GM21717 (cell line): ENCODE data around the gene ADPRHL1.
"Not testable (repeated sequence)": the region's sequence is repeated elsewhere in the genome, so short reads cannot be mapped to it uniquely, and the experiment has no call there.

Source experiments
- ATAC-seq: cut with Tn5 transposase; IDR thresholded peaks from one replicate; pipeline ENCODE4 v1.9.1; 2021; ENCODE audit warnings: mild to moderate bottlenecking, moderate library complexity; ENCODE audit not compliant: unreplicated experiment

ADPRHL1 gene

DNA sequence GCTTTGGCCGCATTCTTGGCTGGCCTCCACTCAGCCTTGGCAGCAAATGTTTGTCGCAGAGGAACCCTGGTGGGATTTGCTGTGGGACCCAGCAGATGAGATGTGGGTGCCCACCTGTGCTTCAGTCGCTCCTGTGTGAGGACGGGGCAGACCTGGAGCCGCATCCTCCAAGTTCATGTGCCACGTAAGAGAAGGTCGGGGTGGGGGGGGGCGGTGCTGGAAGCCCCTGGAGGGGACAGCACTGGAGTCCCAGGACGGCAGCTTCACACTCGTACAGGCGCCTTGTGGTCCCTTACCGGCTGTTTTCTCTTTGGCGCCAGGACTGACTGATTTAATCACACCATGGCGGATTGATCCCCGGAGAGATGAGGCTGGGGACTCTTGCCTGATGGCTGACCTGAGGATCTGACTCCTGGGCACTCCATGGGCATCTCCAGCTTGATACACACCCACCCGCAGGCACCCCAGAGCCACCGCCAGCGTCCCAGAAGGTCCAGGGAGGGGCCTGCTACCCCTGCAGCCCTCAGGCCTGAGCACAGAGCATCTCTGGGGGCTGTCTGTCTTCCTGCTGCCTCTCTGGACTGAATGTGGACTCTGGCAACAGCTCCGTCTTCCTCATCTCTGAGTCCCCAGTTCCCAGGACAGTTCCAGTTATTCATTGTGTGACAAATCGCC is 79.3 kb downstream of the ADPRHL1 start:
- no peak for ATAC-seq

- not testable (repeated sequence) for ATAC-seq
Measured at GRCh38 chr13:113371701-113372100, 81.6 kb downstream of the ADPRHL1 start.

- no peak for ATAC-seq
Measured at GRCh38 chr13:113371061-113371460, 82.2 kb downstream of the ADPRHL1 start.

GRCh38 chr13:113369881-113370280 is 83.4 kb downstream of the ADPRHL1 start:
- no peak for ATAC-seq

DNA sequence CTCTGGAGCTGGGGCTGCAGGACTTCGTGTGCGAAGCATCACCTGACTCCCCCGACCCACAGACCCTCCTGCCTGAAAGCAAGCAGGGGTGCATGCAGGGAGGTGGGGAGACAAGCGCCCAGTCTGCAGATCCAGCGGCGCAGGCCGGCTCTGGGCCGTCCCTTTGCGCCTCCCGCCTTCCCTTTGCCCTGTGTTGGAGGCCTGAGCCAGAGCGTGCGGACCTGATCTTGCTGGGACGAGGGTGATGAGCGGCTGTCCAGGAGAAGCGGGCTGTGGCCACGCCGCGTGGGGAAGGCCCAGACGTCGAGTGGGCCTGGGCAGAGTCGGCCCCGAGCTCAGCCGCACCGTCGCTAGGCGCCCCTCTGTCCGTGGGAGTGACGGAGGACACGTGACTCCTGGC is 84.1 kb downstream of the ADPRHL1 start:
- no peak for ATAC-seq

- not testable (repeated sequence) for ATAC-seq
Measured at GRCh38 chr13:113368353-113368752, 84.9 kb downstream of the ADPRHL1 start.

- ATAC-seq: no peak
Measured at GRCh38 chr13:113367771-113368170, 85.5 kb downstream of the ADPRHL1 start.

- ATAC-seq: no peak
Measured at GRCh38 chr13:113367020-113367560, 86.2 kb downstream of the ADPRHL1 start.

- ATAC-seq: no peak
Measured at GRCh38 chr13:113365971-113366588, 87.2 kb downstream of the ADPRHL1 start.

GRCh38 chr13:113365583-113365970 is 87.7 kb downstream of the ADPRHL1 start:
- ATAC-seq: no peak

DNA sequence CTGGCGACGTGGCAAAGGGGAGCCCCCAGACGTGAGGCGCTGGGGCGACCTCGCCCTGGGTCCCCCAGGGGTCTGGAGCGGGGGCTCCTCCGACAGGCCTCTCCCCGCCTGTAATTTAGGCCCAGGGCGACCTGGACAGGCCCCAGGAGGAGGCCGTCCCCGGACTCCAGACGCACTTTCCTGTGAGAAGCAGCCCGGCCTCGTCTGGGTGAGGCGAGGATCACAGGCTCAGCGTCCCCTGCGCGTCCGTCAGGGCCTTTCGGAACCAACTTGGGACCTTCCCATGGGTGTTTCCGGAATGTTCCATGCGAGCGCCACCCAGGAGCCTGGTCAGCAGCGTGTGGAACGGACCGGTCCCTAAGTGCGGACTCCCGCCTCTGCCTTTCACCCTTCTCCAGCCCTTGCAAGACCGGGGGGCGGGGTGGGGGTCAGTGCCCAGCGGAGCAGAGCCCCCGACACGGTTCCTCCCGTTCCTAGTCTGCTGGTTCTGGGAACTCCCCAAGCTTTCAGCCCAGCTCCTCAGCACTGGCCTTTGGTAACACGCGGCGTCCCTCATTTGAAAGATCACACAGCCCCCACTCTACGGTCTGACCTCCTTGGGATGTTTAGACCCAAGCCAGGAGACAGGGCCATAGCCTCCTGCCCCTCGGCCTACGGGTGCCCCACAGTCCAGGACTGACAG is 88.2 kb downstream of the ADPRHL1 start:
- no peak for ATAC-seq

GRCh38 chr13:113364311-113364889 is 88.9 kb downstream of the ADPRHL1 start:
- ATAC-seq: no peak

GRCh38 chr13:113361406-113361805 is 91.9 kb downstream of the ADPRHL1 start:
- ATAC-seq: no peak

DNA sequence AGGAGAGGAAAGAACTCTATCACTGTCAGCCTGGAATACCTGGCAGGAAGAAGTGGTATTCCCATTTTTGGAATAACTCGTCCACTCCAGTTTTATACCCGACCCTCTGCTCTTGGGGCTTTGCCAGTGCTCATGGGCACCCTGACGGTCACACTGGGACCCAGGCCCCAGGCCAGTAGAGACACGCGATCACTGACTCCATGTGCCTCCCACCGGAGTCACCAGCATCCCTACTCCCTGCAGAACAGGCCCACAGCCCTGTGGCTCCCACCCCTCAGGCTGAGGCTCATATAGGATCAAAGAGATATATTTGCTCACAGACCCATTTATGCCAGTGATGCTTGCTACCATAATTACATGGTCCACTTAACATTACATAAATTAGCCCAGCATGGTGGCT is 92.8 kb downstream of the ADPRHL1 start:
- no peak for ATAC-seq

DNA sequence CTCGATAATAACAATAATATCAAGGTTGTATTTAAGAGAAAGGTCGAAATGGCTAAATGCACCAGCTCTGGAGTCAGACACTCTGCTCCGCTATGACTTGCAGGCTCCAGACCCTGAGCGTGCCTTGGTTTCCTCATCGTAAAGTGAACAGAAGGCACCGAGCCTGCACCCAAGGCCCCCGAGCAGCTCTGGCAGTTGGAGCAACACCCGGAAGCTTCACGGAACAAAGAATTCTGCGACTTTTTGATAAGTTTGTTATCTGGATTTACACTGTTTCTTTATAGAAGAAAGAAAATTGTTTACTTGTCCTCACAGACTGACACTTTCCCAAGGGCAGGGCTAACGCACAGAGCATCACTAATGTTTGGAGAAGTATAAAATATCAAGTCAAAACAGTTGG is 93.7 kb downstream of the ADPRHL1 start:
- no peak for ATAC-seq

DNA sequence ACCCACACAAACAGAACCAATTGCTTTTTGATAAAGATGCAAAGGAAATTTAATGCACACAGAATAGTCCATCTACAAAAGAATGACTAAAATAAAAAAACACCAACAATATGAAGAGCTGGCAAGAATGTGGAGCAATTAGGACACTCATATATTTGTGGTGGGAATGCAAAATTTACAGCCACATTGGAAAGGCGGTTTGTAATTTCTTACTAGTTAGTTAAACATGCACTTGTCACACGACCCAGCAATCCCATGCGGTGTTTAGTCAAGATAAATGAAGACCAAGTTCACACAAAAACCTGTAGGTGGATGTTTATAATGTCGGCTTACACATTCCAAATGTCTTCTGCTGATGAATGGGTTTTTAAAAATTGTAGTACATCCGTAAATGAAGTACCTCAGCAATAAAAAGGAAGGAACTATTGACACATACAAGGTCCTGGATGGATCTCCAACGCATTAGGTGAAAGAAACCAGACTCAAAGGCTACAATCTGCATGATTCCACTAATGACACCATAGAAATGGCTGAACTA is 94.6 kb downstream of the ADPRHL1 start:
- ATAC-seq: no peak

- no peak for ATAC-seq
Measured at GRCh38 chr13:113357529-113357928, 95.8 kb downstream of the ADPRHL1 start.

DNA sequence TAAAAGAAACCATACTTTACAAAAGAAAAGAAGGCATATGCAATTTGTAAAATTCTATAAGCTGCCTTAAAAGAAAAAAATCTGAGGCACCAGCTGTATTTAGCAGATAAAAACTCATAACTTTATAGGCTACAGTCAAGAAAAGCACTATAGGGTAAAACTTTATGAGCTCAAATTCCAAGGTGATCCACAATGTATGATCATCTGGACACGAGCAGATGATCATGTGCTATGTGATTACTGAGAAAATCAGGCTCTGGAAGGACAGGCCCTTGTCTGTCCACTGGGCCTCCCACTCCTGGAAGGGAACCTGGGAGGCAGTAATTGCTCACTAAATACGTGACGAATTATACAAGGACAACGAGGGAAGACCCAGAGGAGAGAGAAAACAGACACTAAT is 96.7 kb downstream of the ADPRHL1 start:
- no peak for ATAC-seq

- no peak for ATAC-seq
Measured at GRCh38 chr13:113355621-113356020, 97.7 kb downstream of the ADPRHL1 start.

DNA sequence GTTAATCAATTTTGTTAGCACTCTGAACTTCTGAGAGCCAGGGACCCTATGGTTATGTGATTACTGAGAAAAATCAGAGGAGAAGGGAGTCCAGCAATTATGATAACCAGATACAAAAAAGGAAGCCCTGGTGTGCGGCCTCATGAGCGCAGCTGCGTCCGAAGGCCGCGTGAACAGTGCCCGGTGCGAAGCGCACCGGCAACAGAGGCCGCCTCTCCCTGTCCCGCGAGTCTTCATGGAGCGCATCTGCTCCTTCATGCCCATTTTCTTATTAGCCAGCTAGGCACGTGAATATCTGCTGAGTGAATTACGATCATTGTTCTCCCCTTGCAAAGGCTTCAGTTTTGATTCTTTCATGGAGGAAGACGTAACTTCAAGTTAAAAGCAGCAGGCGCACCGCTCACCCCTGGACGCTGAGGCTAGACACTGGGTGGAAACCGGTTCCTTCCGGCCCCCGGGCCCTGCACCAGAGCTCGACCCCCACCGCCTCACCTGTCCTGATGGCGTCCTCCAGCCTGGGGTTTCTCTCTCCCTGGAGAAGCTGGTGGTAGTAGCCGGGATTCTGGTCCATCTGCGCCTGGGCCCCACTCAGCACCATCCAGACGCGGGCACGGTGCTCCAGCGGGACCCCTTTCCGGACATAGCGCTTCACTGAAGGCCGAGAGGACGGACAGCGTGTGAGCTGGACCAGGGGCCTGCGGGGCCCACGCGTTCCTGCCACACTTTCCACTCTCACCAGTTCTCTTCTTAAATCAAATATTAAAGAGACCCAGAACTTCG is 98.3 kb downstream of the ADPRHL1 start:
- no peak for ATAC-seq

DNA sequence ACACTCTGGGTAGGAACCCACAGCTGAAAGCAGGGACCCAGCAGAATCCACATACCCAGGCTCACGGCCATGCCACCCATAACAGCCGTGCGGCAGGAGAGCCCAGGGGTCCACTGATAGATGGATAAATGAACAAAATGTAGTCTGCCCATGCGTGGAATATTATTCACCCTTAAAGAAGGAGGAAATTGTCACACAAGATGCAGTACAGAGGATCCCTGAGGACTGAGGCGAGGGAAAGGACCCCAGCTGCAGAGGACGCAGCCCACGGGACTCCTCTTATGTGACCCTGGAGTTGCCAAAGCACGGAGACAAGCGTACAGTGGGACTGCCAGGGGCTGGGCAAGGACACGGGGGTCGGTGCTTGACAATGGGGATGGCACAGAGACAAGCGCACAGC is 100.0 kb downstream of the ADPRHL1 start:
- no peak for ATAC-seq
